Testis (tissue), 2 donors: ENCODE results near the gene GLG1.

ENCODE experiments used
- CTCF ChIP-seq, 3 experiments: fragments of 450-650 bp in 2 of 3; fragments of 200-600 bp in 1 of 3; sonication (generic) in 1 of 3; IDR thresholded peaks; one replicate each; pipeline ENCODE4 v1.5.1; 2016 to 2019; ENCODE audit warnings: antibody characterized with exemption in 3 of 3, mild to moderate bottlenecking in 2 of 3, moderate library complexity in 1 of 3
- POLR2A ChIP-seq: fragments of 450-650 bp; IDR thresholded peaks from one replicate; pipeline ENCODE4 v1.6.1; 2017; ENCODE audit warnings: antibody characterized with exemption, mild to moderate bottlenecking, moderate library complexity

DNA sequence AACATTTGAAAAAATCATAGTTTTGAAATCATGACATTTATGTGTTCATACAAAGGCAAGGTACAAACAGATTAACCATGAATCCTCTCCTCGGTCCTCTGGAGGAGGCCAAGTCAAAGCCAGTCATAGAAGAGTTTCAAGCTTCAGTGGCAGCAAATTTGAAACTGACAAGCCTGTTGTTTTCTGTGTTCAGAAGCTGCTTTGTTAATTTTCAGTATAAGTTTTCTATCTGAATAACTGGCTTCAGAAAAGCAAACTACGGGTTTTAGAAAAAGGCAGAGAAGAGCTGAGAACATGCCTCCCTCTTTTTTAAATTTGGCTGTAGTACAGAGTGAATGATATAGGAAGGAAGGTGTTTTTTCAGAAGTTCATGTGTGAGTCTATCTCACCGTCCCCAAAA is 106.0 kb downstream of the GLG1 start:
- TF ChIP-seq CTCF (IDR thresholded peaks at IDR 0.05): no peak
- TF ChIP-seq POLR2A: no peak
